Measurements from ENCODE around the gene TRIM4. TPM values are rescaled to one million over a fixed set of nuclear protein-coding genes. Genes with fewer than 3 reads are reported as not detected.

TRIM4 gene
- total RNA-seq, 1 experiment from 2014 or later = 34.0 TPM

DNA sequence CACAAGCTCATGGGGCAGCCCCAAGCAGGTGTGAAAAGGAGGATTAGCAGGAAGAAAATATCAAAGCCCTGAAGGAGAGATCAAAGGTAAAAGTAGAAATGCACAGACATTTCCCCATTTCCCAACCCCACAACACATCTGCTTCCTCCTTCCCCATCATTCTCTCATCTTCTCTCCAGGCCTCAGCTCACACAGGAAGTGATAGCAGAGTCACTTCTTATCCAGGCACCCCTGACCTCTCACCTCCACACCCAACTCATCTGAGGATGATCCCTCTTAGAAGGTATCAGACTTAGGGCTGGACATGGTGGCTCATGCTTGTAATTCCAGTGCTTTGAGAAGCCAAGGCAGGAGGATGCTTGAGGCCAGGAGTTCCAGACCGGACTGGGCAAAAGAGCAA, 28.3 kb upstream of the TRIM4 start:
- Histone ChIP-seq H3K36me3 (ENCODE audit: low read depth) (no peaks in the 10 kb centered on the region), H3K4me3 (no peak overlapping the region), H3K4me2 (no peak overlapping the region), H2AFZ (no peak overlapping the region), H3F3A (ENCODE audit: insufficient read depth, low read depth) (no peaks in the 10 kb centered on the region), H3K9me3 (ENCODE audit: insufficient read depth, low read depth) (0 out of 2 replicates have a peak, but pooled peaks cover 6% of the 10 kb centered on the region), H3K79me2 (ENCODE audit: low read depth) (no peaks in the 10 kb centered on the region), H3K27ac (no peak overlapping the region), H3K9me2 (ENCODE audit: insufficient read depth) (no peaks in the 10 kb centered on the region), H3K4me1 (replicated peaks; ENCODE audit: insufficient read depth) (no peaks in the 10 kb centered on the region), H4K20me1 (ENCODE audit: insufficient read depth) (no peaks in the 10 kb centered on the region), H3K27me3 (ENCODE audit: insufficient read depth, low read depth) (peaks cover 33% of the 10 kb centered on the region)
- ChIA-PET CTCF (no interaction called here), POLR2A (ENCODE audit: unreplicated experiment) (no interaction called here)
- no peak for TF ChIP-seq EZH2 (IDR thresholded peaks at IDR 0.05; ENCODE audit: low read depth)
- TF ChIP-seq, protein P1, sequence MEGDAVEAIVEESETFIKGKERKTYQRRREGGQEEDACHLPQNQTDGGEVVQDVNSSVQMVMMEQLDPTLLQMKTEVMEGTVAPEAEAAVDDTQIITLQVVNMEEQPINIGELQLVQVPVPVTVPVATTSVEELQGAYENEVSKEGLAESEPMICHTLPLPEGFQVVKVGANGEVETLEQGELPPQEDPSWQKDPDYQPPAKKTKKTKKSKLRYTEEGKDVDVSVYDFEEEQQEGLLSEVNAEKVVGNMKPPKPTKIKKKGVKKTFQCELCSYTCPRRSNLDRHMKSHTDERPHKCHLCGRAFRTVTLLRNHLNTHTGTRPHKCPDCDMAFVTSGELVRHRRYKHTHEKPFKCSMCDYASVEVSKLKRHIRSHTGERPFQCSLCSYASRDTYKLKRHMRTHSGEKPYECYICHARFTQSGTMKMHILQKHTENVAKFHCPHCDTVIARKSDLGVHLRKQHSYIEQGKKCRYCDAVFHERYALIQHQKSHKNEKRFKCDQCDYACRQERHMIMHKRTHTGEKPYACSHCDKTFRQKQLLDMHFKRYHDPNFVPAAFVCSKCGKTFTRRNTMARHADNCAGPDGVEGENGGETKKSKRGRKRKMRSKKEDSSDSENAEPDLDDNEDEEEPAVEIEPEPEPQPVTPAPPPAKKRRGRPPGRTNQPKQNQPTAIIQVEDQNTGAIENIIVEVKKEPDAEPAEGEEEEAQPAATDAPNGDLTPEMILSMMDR (conservative IDR thresholded peaks at IDR 0.05) = no peak
- no TSS peak for BruUV-seq (replicated peaks)
- intact Hi-C loops (cut with micrococcal nuclease; ENCODE audit: unreplicated experiment) = no loop called here
- no peak for DNase-seq

DNA sequence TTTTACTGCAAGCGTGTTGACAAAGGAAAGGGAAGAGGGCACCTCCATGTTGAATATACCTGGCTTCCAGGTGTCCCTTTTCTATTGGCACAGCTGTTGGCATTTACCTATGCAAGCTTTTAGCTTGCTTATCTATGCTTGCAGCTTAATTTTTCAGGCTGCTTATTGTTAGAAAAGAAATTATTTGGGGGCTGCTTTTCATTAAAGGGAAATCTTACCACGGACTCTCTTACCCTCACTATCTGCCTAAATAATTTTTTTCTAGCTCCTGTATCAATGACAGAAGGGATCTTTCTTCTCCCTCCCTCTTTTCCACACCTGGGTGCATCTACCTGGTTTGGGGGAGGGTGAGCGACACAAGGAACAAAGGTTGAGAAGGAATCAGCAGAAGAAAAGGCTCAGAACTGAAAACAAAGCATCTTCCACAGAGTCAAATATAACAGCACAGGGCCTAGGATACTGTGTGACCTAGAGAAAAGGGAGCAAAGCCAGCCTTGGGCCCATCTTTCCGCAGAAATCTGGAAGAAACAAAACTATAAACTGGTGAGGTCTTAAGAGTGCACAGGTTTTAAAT, 25.3 kb upstream of the TRIM4 start:
- no peak for DNase-seq
- TF ChIP-seq, protein P1 (conservative IDR thresholded peaks at IDR 0.05) = no peak
- TF ChIP-seq EZH2 (IDR thresholded peaks at IDR 0.05; ENCODE audit: low read depth) = no peak
- H3K79me2 ChIP-seq (ENCODE audit: low read depth) = no peaks in the 10 kb centered on the region
- H3K4me1 ChIP-seq (replicated peaks; ENCODE audit: insufficient read depth) = no peaks in the 10 kb centered on the region
- CTCF ChIA-PET = interaction anchor here (0.6 kb wide), 2 partner anchors 22 to 73 kb away, joined by 3 read pairs; no protein-coding TSS in a partner anchor
- no peak overlapping the region for H3K4me2 ChIP-seq
- H3K4me3 ChIP-seq = no peak overlapping the region
- H4K20me1 ChIP-seq (ENCODE audit: insufficient read depth) = no peaks in the 10 kb centered on the region
- no peaks in the 10 kb centered on the region for H3K9me2 ChIP-seq (ENCODE audit: insufficient read depth)
- H2AFZ ChIP-seq = no peak overlapping the region
- H3K9me3 ChIP-seq (ENCODE audit: insufficient read depth, low read depth) = no peaks in the 10 kb centered on the region
- H3K36me3 ChIP-seq (ENCODE audit: low read depth) = no peaks in the 10 kb centered on the region
- H3K27ac ChIP-seq = no peak overlapping the region
- H3F3A ChIP-seq (ENCODE audit: insufficient read depth, low read depth) = no peaks in the 10 kb centered on the region
- intact Hi-C loops (cut with micrococcal nuclease; ENCODE audit: unreplicated experiment) = no loop called here
- no TSS peak for BruUV-seq (replicated peaks)
- H3K27me3 ChIP-seq (ENCODE audit: insufficient read depth, low read depth) = peaks cover 42% of the 10 kb centered on the region
- POLR2A ChIA-PET (ENCODE audit: unreplicated experiment) = interaction anchor here (0.6 kb wide), 1 partner anchor 235 kb away, joined by 4 read pairs; no protein-coding TSS in a partner anchor

DNA sequence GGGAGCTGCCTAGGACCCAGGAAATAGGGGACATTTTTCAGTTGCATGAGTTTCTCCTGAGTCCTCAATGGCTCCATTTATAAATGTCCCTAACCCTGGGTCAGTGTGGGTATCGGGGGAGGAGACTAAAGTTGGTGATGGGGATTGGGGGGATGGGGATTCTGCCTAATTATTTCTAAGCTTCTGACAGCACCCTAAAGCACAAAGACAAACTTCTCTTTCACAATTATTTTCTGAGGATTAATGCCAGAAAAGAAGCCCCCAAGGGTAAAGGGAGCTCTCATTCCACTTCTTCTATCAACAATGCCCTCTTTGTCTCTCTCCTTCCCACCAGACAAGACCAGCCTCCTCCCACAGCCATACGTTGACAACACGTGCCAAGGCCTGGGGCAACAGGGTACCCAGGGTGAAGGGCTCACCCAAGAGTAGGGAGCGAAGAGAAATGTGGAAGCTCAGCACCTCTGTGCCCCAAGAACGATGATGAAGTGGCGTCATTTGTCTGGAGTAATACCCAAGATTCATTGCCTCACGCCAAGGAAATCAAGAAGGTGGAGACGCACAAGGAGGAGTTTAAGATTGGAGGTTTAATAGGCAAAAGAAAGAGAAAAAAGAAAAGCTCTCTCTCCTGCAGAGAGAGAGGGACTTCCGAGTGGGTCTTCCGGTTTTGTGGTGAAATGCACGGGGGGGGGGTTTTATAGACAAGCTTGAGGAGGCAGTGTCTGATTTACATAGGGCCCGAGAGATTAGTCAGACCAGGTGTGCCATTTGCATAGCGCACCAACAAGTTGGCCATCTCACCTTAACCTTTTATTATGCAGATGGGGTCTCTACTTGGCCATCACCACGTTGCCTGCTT, 24.5 kb upstream of the TRIM4 start:
- Histone ChIP-seq H3K4me3 (no peak overlapping the region), H3K4me1 (replicated peaks; ENCODE audit: insufficient read depth) (no peaks in the 10 kb centered on the region), H3K9me2 (ENCODE audit: insufficient read depth) (no peaks in the 10 kb centered on the region), H3K27me3 (ENCODE audit: insufficient read depth, low read depth) (peaks cover 37% of the 10 kb centered on the region), H3K79me2 (ENCODE audit: low read depth) (no peaks in the 10 kb centered on the region), H4K20me1 (ENCODE audit: insufficient read depth) (no peaks in the 10 kb centered on the region), H3K4me2 (no peak overlapping the region), H3K9me3 (ENCODE audit: insufficient read depth, low read depth) (0 out of 2 replicates have a peak, but pooled peaks cover 4% of the 10 kb centered on the region), H2AFZ (no peak overlapping the region), H3K27ac (no peak overlapping the region), H3F3A (ENCODE audit: insufficient read depth, low read depth) (no peaks in the 10 kb centered on the region), H3K36me3 (ENCODE audit: low read depth) (no peaks in the 10 kb centered on the region)
- CTCF ChIA-PET = interaction anchor here (0.6 kb wide), 3 partner anchors 21 to 324 kb away, joined by 3 to 5 read pairs (median 3); no protein-coding TSS in a partner anchor
- TF ChIP-seq, protein P1 (conservative IDR thresholded peaks at IDR 0.05) = no peak
- no peak for TF ChIP-seq EZH2 (IDR thresholded peaks at IDR 0.05; ENCODE audit: low read depth)
- POLR2A ChIA-PET (ENCODE audit: unreplicated experiment) = interaction anchor here (0.6 kb wide), 1 partner anchor 234 kb away, joined by 4 read pairs; no protein-coding TSS in a partner anchor
- no TSS peak for BruUV-seq (replicated peaks)
- intact Hi-C loops (cut with micrococcal nuclease; ENCODE audit: unreplicated experiment) = no loop called here
- DNase-seq = no peak
